Activated B cell treated with CpG ODN at 0.5 μM for 24 hours (primary cell): ENCODE results near the gene EPS15. TPM values are rescaled to one million over a fixed set of nuclear protein-coding genes. Genes with fewer than 3 reads are reported as not detected.

Source experiments
- ATAC-seq: fragments of 200-7000 bp; cut with Tn5 transposase; one replicate; pipeline ENCODE4 v1.10.0; 2021; ENCODE audit warnings: low read depth, mild to moderate bottlenecking, moderate library complexity
- CTCF ChIA-PET: fragments of 350-600 bp; sonication (Branson Sonifier 250); formaldehyde crosslinking; loops from one replicate; lab custom pipeline; 2021; ENCODE audit warnings: antibody characterized with exemption; lab: Charles Lee
- POLR2A ChIA-PET: fragments of 350-600 bp; sonication (Branson Sonifier 250); formaldehyde crosslinking; loops from one replicate; lab custom pipeline; 2021; ENCODE audit warnings: antibody characterized with exemption; lab: Charles Lee
- DNase-seq: peaks from one replicate; pipeline ENCODE4 v3.0.0; 2022
- H3K27ac Mint-ChIP-seq: one replicate; pipeline ENCODE4 v1.8.0; 2020; ENCODE audit warnings: mixed read lengths
- H3K27me3 Mint-ChIP-seq: one replicate; pipeline ENCODE4 v1.8.0; 2021; ENCODE audit warnings: mixed read lengths
- H3K36me3 Mint-ChIP-seq: one replicate; pipeline ENCODE4 v1.8.0; 2021; ENCODE audit warnings: low read depth, mixed read lengths
- H3K4me1 Mint-ChIP-seq: one replicate; pipeline ENCODE4 v1.8.0; 2021; ENCODE audit warnings: mixed read lengths
- H3K4me3 Mint-ChIP-seq: one replicate; pipeline ENCODE4 v1.8.0; 2020; ENCODE audit warnings: mild to moderate bottlenecking, mixed read lengths
- H3K9me3 Mint-ChIP-seq: one replicate; pipeline ENCODE4 v1.8.0; 2020; ENCODE audit warnings: mixed read lengths
- intact Hi-C: fragments of 100-400 bp; cut with micrococcal nuclease; formaldehyde crosslinking; loops from one replicate; pipeline ENCODE4 v1.15.1; 2024
- total RNA-seq: library from RNA; stranded (reverse); gene quantifications from 2 replicates; pipeline ENCODE4 v1.2.3, GENCODE V29; 2022
- TF ChIP-seq, protein P1 (sequence below): fragments of 200-600 bp; IDR thresholded peaks from one replicate; pipeline ENCODE4 v1.8.0; 2022; ENCODE audit warnings: antibody characterized with exemption, mild to moderate bottlenecking

EPS15 gene
- total RNA-seq, 1 donor from 2014 or later = 150 TPM

DNA sequence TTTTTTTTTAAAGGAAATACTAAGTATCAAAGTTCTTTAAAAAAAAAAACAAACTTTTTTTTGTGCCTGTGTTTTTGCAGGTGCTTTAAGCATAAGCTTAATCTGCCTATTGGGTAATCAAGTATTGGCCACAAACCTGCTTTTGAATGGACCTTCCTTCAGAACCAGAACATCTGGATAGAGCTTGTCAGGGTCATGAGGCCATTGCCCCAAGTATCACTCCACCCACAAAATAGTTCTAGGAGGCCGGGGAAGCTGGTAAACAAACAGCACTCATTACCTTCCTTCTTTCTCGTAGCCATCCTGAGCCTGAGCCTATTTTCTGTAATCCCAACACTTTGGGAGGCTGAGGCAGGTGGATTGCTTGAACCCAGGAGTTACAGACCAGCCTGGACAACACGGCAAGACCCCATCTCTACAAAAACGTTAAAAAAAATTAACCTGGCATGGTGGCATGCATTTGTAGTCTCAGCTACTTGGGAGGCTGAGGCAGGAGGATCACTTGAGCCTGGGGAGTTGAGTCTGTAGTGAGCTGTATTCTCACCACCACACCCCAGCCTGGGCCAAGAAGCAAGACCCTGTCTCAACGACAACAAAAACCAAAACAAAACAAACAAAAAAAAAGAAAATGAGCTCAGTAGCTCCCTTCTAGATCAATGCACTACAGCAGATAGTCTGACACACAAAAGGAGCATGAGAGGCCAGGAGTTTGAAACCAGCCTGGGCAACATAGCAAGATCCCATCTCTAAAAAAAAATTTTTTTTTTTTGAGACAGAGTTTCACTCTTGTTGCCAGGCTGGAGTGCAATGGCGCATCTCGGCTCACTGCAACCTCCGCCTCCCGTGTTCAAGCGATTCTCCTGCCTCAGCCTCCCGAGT is 34.1 kb upstream of the EPS15 start:
- ChIA-PET CTCF (no interaction called here), POLR2A (interaction anchor here (1.0 kb wide), 1 partner anchor 18 kb away, joined by 3 read pairs; no protein-coding TSS in a partner anchor)
- intact Hi-C loops = no loop called here
- no peaks in the 10 kb centered on the region for H3K27me3 Mint-ChIP-seq
- DNase-seq (no peak), ATAC-seq (no peak)
- TF ChIP-seq, protein P1, sequence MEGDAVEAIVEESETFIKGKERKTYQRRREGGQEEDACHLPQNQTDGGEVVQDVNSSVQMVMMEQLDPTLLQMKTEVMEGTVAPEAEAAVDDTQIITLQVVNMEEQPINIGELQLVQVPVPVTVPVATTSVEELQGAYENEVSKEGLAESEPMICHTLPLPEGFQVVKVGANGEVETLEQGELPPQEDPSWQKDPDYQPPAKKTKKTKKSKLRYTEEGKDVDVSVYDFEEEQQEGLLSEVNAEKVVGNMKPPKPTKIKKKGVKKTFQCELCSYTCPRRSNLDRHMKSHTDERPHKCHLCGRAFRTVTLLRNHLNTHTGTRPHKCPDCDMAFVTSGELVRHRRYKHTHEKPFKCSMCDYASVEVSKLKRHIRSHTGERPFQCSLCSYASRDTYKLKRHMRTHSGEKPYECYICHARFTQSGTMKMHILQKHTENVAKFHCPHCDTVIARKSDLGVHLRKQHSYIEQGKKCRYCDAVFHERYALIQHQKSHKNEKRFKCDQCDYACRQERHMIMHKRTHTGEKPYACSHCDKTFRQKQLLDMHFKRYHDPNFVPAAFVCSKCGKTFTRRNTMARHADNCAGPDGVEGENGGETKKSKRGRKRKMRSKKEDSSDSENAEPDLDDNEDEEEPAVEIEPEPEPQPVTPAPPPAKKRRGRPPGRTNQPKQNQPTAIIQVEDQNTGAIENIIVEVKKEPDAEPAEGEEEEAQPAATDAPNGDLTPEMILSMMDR = no peak
- H3K9me3 Mint-ChIP-seq = no peaks in the 10 kb centered on the region
- H3K36me3 Mint-ChIP-seq = no peaks in the 10 kb centered on the region
- H3K4me1 Mint-ChIP-seq = peaks cover 27% of the 10 kb centered on the region
- H3K4me3 Mint-ChIP-seq = no peak overlapping the region
- H3K27ac Mint-ChIP-seq = no peak overlapping the region

DNA sequence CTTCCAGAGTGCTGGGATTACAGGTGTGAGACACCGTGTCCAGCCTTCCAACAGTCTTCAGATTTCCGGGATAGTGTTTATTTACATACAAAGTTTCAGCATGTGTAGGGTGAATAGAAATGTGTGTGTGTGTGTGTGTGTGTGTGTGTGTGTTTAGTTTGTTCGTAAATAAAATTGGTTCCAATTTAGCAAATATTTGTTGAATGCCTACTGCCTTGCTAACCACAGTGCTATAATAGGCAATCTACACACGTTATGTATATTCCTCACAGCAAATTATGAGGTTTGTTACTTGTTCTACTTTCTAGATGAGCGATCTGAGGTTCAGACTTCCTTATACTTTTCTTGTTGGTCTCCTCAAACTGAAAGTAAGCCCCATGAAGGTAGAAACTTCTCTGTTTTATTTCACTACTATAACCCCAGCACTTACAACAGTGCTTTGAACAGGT is 32.8 kb upstream of the EPS15 start:
- Mint-ChIP-seq H3K36me3 (no peaks in the 10 kb centered on the region), H3K27ac (no peak overlapping the region), H3K4me1 (peaks cover 27% of the 10 kb centered on the region), H3K9me3 (no peaks in the 10 kb centered on the region), H3K4me3 (no peak overlapping the region), H3K27me3 (no peaks in the 10 kb centered on the region)
- DNase-seq (no peak), ATAC-seq (peak; percentile 28)
- TF ChIP-seq, protein P1 = no peak
- intact Hi-C loops = no loop called here
- CTCF ChIA-PET = no interaction called here
- POLR2A ChIA-PET = interaction anchor here (0.6 kb wide), 1 partner anchor 64 kb away, joined by 6 read pairs; no protein-coding TSS in a partner anchor

DNA sequence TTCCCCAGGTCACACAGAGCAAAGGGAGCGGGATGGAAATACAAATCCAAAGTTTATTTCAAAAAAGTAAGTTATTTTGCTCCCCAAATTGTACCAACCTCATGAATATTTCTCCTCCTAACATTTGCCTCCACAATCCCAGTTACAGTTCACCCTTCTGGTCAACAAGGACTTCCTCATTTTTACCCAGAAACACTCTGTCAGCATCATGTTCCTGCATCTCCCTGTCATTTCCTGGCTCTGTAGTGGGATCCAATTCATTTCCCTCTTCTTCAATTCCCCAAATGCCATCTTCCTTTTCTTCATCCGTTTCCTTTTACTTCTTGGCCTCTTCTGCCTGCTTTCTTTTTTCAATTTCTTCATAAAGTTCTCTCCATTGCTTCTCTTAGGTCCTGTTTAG is 32.0 kb upstream of the EPS15 start:
- peaks cover 27% of the 10 kb centered on the region for H3K4me1 Mint-ChIP-seq
- ATAC-seq = no peak
- intact Hi-C loops = no loop called here
- H3K27me3 Mint-ChIP-seq = no peaks in the 10 kb centered on the region
- ChIA-PET POLR2A (no interaction called here), CTCF (no interaction called here)
- H3K9me3 Mint-ChIP-seq = no peaks in the 10 kb centered on the region
- TF ChIP-seq, protein P1 = no peak
- no peaks in the 10 kb centered on the region for H3K36me3 Mint-ChIP-seq
- H3K4me3 Mint-ChIP-seq = no peak overlapping the region
- no peak overlapping the region for H3K27ac Mint-ChIP-seq
- no peak for DNase-seq

DNA sequence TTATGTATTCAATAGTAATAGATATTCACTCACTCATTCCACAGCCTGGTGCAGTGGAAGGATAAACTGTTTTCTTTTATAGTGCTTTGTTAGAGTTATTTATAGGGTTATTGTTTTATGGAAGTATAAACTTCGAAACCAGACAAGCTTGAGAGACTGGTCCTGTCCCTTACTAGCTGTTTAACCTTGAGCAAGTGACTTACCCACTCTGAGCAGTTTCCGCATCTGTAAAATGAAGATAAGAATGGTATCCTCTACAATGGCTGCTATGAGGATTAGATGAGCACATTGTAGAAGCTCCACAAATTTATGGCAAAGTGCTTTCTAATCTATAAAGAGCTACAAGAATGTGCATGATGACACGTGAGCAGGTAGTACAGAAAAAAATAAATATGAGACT is 30.8 kb upstream of the EPS15 start:
- Mint-ChIP-seq H3K4me3 (no peak overlapping the region), H3K27ac (no peak overlapping the region), H3K4me1 (peaks cover 27% of the 10 kb centered on the region), H3K27me3 (no peaks in the 10 kb centered on the region), H3K9me3 (no peaks in the 10 kb centered on the region), H3K36me3 (no peaks in the 10 kb centered on the region)
- TF ChIP-seq, protein P1 = no peak
- intact Hi-C loops = no loop called here
- ChIA-PET CTCF (interaction anchor here (0.7 kb wide), 1 partner anchor 219 kb away, joined by 5 read pairs; no protein-coding TSS in a partner anchor), POLR2A (interaction anchor here (0.5 to 1.2 kb wide), 2 partner anchors 20 to 180 kb away, joined by 3 to 8 read pairs; no protein-coding TSS in a partner anchor)
- DNase-seq = no peak
- ATAC-seq = no peak

DNA sequence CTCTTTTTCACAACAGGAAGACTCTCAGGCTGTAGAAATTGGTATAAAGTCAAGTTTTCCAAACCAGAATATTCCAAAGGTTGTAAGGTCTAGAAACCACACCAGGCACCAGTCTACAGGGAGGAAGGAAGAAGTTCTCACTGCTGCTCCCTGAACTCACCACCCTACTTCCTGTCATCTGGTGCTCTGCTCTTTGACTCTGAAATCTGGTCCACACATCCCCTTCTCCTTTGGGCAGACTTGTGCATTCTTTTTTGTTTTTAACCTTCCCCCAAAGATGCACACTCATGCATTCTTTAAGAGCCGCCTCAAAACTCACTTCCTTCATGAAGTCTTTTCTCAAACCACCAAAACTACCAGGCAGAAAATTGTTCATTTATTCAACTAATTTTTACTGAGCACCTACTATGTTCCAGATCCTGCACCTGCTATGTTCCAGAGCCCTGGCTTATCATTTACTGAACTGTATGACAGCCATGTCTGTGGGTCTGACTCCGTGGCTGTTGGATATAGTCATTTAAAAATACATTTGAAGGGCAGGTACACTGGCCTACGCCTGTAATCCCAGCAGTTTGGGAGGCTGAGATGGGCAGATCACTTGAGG is 30.1 kb upstream of the EPS15 start:
- ChIA-PET CTCF (interaction anchor here (0.7 kb wide), 1 partner anchor 220 kb away, joined by 5 read pairs; no protein-coding TSS in a partner anchor), POLR2A (interaction anchor here (1.2 to 1.4 kb wide), 2 partner anchors 14 to 20 kb away, joined by 3 read pairs; no protein-coding TSS in a partner anchor)
- ATAC-seq = peak; percentile 40
- TF ChIP-seq, protein P1 = no peak
- H3K36me3 Mint-ChIP-seq = no peaks in the 10 kb centered on the region
- peak overlapping the region; percentile 67 for H3K27ac Mint-ChIP-seq
- H3K9me3 Mint-ChIP-seq = no peaks in the 10 kb centered on the region
- H3K4me3 Mint-ChIP-seq = no peak overlapping the region
- peaks cover 27% of the 10 kb centered on the region for H3K4me1 Mint-ChIP-seq
- intact Hi-C loops = no loop called here
- DNase-seq = no peak
- H3K27me3 Mint-ChIP-seq = no peaks in the 10 kb centered on the region
